Measurements from ENCODE around the gene SLC23A2.
"Not testable (repeated sequence)": the region's sequence is repeated elsewhere in the genome, so short reads cannot be mapped to it uniquely, and the experiment has no call there.

SLC23A2 gene

GRCh38 chr20:5024982-5025381 lies 23.7 kb upstream of the SLC23A2 start:
- DNase-seq (ENCODE audit: low read depth, low spot score) = no peak
- no peak for TF ChIP-seq SUZ12 (IDR thresholded peaks at IDR 0.05; ENCODE audit: extremely low read depth, insufficient read depth, insufficient read length)
- TF ChIP-seq ZNF274 (IDR thresholded peaks at IDR 0.05; ENCODE audit: low read depth, low read length) = no peak
- TF ChIP-seq YY1 (IDR thresholded peaks at IDR 0.05; ENCODE audit: insufficient read depth, insufficient read length) = no peak
- Histone ChIP-seq H3K36me3 (ENCODE audit: insufficient read depth, insufficient read length, low read length) (no peaks in the 10 kb centered on the region), H3K4me3 (ENCODE audit: insufficient read length, low read depth) (no peak overlapping the region), H3K4me1 (ENCODE audit: insufficient read depth, insufficient read length) (no peaks in the 10 kb centered on the region), H3K9me3 (ENCODE audit: insufficient read depth, low read length) (no peaks in the 10 kb centered on the region), H3K27me3 (ENCODE audit: insufficient read depth, insufficient read length) (no peaks in the 10 kb centered on the region), H3K9ac (ENCODE audit: insufficient read length, low read depth) (no peak overlapping the region)

GRCh38 chr20:5024103-5024502 lies 22.8 kb upstream of the SLC23A2 start:
- TF ChIP-seq ZNF274 (IDR thresholded peaks at IDR 0.05; ENCODE audit: low read depth, low read length) = no peak
- TF ChIP-seq SUZ12 (IDR thresholded peaks at IDR 0.05; ENCODE audit: extremely low read depth, insufficient read depth, insufficient read length) = no peak
- no peak for TF ChIP-seq YY1 (IDR thresholded peaks at IDR 0.05; ENCODE audit: insufficient read depth, insufficient read length)
- no peak overlapping the region for H3K4me3 ChIP-seq (ENCODE audit: insufficient read length, low read depth)
- no peaks in the 10 kb centered on the region for H3K9me3 ChIP-seq (ENCODE audit: insufficient read depth, low read length)
- no peak overlapping the region for H3K9ac ChIP-seq (ENCODE audit: insufficient read length, low read depth)
- no peaks in the 10 kb centered on the region for H3K4me1 ChIP-seq (ENCODE audit: insufficient read depth, insufficient read length)
- no peaks in the 10 kb centered on the region for H3K36me3 ChIP-seq (ENCODE audit: insufficient read depth, insufficient read length, low read length)
- H3K27me3 ChIP-seq (ENCODE audit: insufficient read depth, insufficient read length) = no peaks in the 10 kb centered on the region
- no peak for DNase-seq (ENCODE audit: low read depth, low spot score)

GRCh38 chr20:5023171-5023570 lies 21.9 kb upstream of the SLC23A2 start:
- not testable (repeated sequence) for H3K4me3 ChIP-seq (ENCODE audit: insufficient read length, low read depth); H3K36me3 ChIP-seq (ENCODE audit: insufficient read depth, insufficient read length, low read length); H3K4me1 ChIP-seq (ENCODE audit: insufficient read depth, insufficient read length); H3K9ac ChIP-seq (ENCODE audit: insufficient read length, low read depth); H3K27me3 ChIP-seq (ENCODE audit: insufficient read depth, insufficient read length); DNase-seq (ENCODE audit: low read depth, low spot score); H3K9me3 ChIP-seq (ENCODE audit: insufficient read depth, low read length)

GRCh38 chr20:5020760-5021159 lies 19.4 kb upstream of the SLC23A2 start:
- TF ChIP-seq YY1 (IDR thresholded peaks at IDR 0.05; ENCODE audit: insufficient read depth, insufficient read length) = no peak
- TF ChIP-seq ZNF274 (IDR thresholded peaks at IDR 0.05; ENCODE audit: low read depth, low read length) = no peak
- no peak for TF ChIP-seq SUZ12 (IDR thresholded peaks at IDR 0.05; ENCODE audit: extremely low read depth, insufficient read depth, insufficient read length)

GRCh38 chr20:5013682-5014447 lies 12.6 kb upstream of the SLC23A2 start:
- Histone ChIP-seq H3K4me3 (ENCODE audit: insufficient read length, low read depth) (no peak overlapping the region), H3K27me3 (ENCODE audit: insufficient read depth, insufficient read length) (no peaks in the 10 kb centered on the region), H3K4me1 (ENCODE audit: insufficient read depth, insufficient read length) (no peaks in the 10 kb centered on the region), H3K36me3 (ENCODE audit: insufficient read depth, insufficient read length, low read length) (no peaks in the 10 kb centered on the region), H3K9ac (ENCODE audit: insufficient read length, low read depth) (no peak overlapping the region), H3K9me3 (ENCODE audit: insufficient read depth, low read length) (no peaks in the 10 kb centered on the region)
- DNase-seq (ENCODE audit: low read depth, low spot score) = no peak
- no peak for TF ChIP-seq YY1 (IDR thresholded peaks at IDR 0.05; ENCODE audit: insufficient read depth, insufficient read length)
- no peak for TF ChIP-seq ZNF274 (IDR thresholded peaks at IDR 0.05; ENCODE audit: low read depth, low read length)
- no peak for TF ChIP-seq SUZ12 (IDR thresholded peaks at IDR 0.05; ENCODE audit: extremely low read depth, insufficient read depth, insufficient read length)

More at GRCh38 chr20:5020760-5021159, 19.4 kb upstream of the SLC23A2 start:
- no peaks in the 10 kb centered on the region for H3K9me3 ChIP-seq (ENCODE audit: insufficient read depth, low read length)
- no peak for DNase-seq (ENCODE audit: low read depth, low spot score)
- H3K36me3 ChIP-seq (ENCODE audit: insufficient read depth, insufficient read length, low read length) = no peaks in the 10 kb centered on the region
- no peak overlapping the region for H3K4me3 ChIP-seq (ENCODE audit: insufficient read length, low read depth)
- no peaks in the 10 kb centered on the region for H3K27me3 ChIP-seq (ENCODE audit: insufficient read depth, insufficient read length)
- H3K4me1 ChIP-seq (ENCODE audit: insufficient read depth, insufficient read length) = no peaks in the 10 kb centered on the region
- no peak overlapping the region for H3K9ac ChIP-seq (ENCODE audit: insufficient read length, low read depth)

- H3K4me1 ChIP-seq (ENCODE audit: insufficient read depth, insufficient read length) = no peaks in the 10 kb centered on the region
- H3K9ac ChIP-seq (ENCODE audit: insufficient read length, low read depth) = no peak overlapping the region
- peaks cover 5% of the 10 kb centered on the region for H3K27me3 ChIP-seq (ENCODE audit: insufficient read depth, insufficient read length)
- no peak for DNase-seq (ENCODE audit: low read depth, low spot score)
- no peaks in the 10 kb centered on the region for H3K36me3 ChIP-seq (ENCODE audit: insufficient read depth, insufficient read length, low read length)
- H3K4me3 ChIP-seq (ENCODE audit: insufficient read length, low read depth) = no peak overlapping the region
- TF ChIP-seq ZNF274 (IDR thresholded peaks at IDR 0.05; ENCODE audit: low read depth, low read length) (no peak), YY1 (IDR thresholded peaks at IDR 0.05; ENCODE audit: insufficient read depth, insufficient read length) (no peak), SUZ12 (IDR thresholded peaks at IDR 0.05; ENCODE audit: extremely low read depth, insufficient read depth, insufficient read length) (no peak)
- no peaks in the 10 kb centered on the region for H3K9me3 ChIP-seq (ENCODE audit: insufficient read depth, low read length)
Measured at GRCh38 chr20:5008759-5009158, 7.4 kb upstream of the SLC23A2 start.

- no peak for TF ChIP-seq ZNF274 (IDR thresholded peaks at IDR 0.05; ENCODE audit: low read depth, low read length)
- DNase-seq (ENCODE audit: low read depth, low spot score) = no peak
- H3K4me1 ChIP-seq (ENCODE audit: insufficient read depth, insufficient read length) = peaks cover 2% of the 10 kb centered on the region
Measured at GRCh38 chr20:5005326-5005725, 4.0 kb upstream of the SLC23A2 start.

GRCh38 chr20:5004825-5005224 lies 3.5 kb upstream of the SLC23A2 start:
- DNase-seq (ENCODE audit: low read depth, low spot score); H3K4me1 ChIP-seq (ENCODE audit: insufficient read depth, insufficient read length); H3K4me3 ChIP-seq (ENCODE audit: insufficient read length, low read depth); H3K9ac ChIP-seq (ENCODE audit: insufficient read length, low read depth); H3K9me3 ChIP-seq (ENCODE audit: insufficient read depth, low read length); H3K36me3 ChIP-seq (ENCODE audit: insufficient read depth, insufficient read length, low read length): not testable (repeated sequence)
- H3K27me3 ChIP-seq (ENCODE audit: insufficient read depth, insufficient read length) = peaks cover 24% of the 10 kb centered on the region

More at GRCh38 chr20:5005326-5005725, 4.0 kb upstream of the SLC23A2 start:
- H3K27me3 ChIP-seq (ENCODE audit: insufficient read depth, insufficient read length) = peaks cover 19% of the 10 kb centered on the region
- H3K4me3 ChIP-seq (ENCODE audit: insufficient read length, low read depth) = no peak overlapping the region
- H3K9ac ChIP-seq (ENCODE audit: insufficient read length, low read depth) = no peak overlapping the region
- no peaks in the 10 kb centered on the region for H3K9me3 ChIP-seq (ENCODE audit: insufficient read depth, low read length)
- H3K36me3 ChIP-seq (ENCODE audit: insufficient read depth, insufficient read length, low read length) = no peaks in the 10 kb centered on the region

Data from NT2/D1 (cell line).